KMS-11 (cell line): ENCODE measurements around the gene OR4D10.

Experiments used
- H2AFZ ChIP-seq: fragments of 200-600 bp; sonication (generic); 2 replicates; pipeline ENCODE4 v1.6.1; 2016; ENCODE audit warnings: antibody characterized with exemption, mixed run types, low read depth
- H3K27ac ChIP-seq: fragments of 200-600 bp; sonication (generic); 2 replicates; pipeline ENCODE4 v1.6.1; 2016; ENCODE audit warnings: mild to moderate bottlenecking, mixed run types
- H3K27me3 ChIP-seq: fragments of 200-600 bp; sonication (generic); 2 replicates; pipeline ENCODE4 v1.6.1; 2017; ENCODE audit warnings: mild to moderate bottlenecking, low read depth, mixed run types, moderate library complexity; ENCODE audit not compliant: insufficient read depth
- H3K36me3 ChIP-seq: fragments of 200-600 bp; sonication (generic); 2 replicates; pipeline ENCODE4 v1.6.1; 2017; ENCODE audit warnings: mild to moderate bottlenecking, mixed run types; ENCODE audit not compliant: insufficient read depth
- H3K4me1 ChIP-seq: fragments of 200-600 bp; sonication (generic); 2 replicates; pipeline ENCODE4 v1.6.1; 2016; ENCODE audit warnings: mild to moderate bottlenecking, low read depth, mixed run types; ENCODE audit not compliant: poor library complexity, severe bottlenecking
- H3K4me2 ChIP-seq: fragments of 200-600 bp; sonication (generic); 2 replicates; pipeline ENCODE4 v1.7.0; 2016; ENCODE audit warnings: mild to moderate bottlenecking, mixed run types
- H3K4me3 ChIP-seq: fragments of 200-600 bp; sonication (generic); IDR thresholded peaks from 2 replicates; pipeline ENCODE4 v1.6.1; 2017; ENCODE audit warnings: low read depth, low read length, mixed read lengths; ENCODE audit not compliant: insufficient read depth
- H3K79me2 ChIP-seq: fragments of 200-600 bp; sonication (generic); 2 replicates; pipeline ENCODE4 v1.6.1; 2016; ENCODE audit warnings: low read depth, mixed run types; ENCODE audit not compliant: insufficient read depth
- H3K9ac ChIP-seq: fragments of 200-600 bp; sonication (generic); 2 replicates; pipeline ENCODE4 v1.6.1; 2016; ENCODE audit warnings: mild to moderate bottlenecking, mixed run types
- H4K20me1 ChIP-seq: fragments of 200-600 bp; sonication (generic); 2 replicates; pipeline ENCODE4 v1.6.1; 2016; ENCODE audit warnings: mild to moderate bottlenecking, mixed run types; ENCODE audit not compliant: insufficient read depth
- TF ChIP-seq, protein P1 (sequence below): fragments of 200-600 bp; sonication (generic); conservative IDR thresholded peaks from 2 replicates; pipeline ENCODE4 v1.6.1; 2017; ENCODE audit warnings: low read depth, mild to moderate bottlenecking, antibody characterized with exemption, low read length, moderate library complexity, mixed read lengths

OR4D10 gene

DNA sequence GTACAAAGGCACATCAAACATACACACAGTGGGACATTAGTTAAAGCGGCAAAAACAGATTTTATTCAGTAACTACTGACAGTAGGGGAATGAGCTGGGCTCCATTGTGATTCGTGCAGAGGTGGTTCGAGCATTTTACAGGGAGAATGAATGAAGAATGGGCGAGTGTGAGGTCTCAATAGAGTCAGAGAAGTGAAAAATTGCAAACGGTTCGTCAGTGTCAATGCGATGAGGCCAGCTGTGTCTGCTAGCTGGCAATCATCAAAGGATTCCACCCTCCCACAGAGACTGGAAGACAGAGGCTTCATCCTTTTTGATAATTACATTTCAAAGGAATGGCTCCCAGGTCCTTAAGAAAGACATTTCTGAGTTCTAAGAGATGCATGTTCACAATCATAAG lies 55.6 kb downstream of the OR4D10 start:
- no peaks in the 10 kb centered on the region for H3K4me1 ChIP-seq
- H3K4me2 ChIP-seq: no peak overlapping the region
- no peak overlapping the region for H3K27ac ChIP-seq
- no peaks in the 10 kb centered on the region for H3K79me2 ChIP-seq
- no peaks in the 10 kb centered on the region for H3K27me3 ChIP-seq
- no peaks in the 10 kb centered on the region for H3K36me3 ChIP-seq
- H2AFZ ChIP-seq: no peak overlapping the region
- H4K20me1 ChIP-seq: no peaks in the 10 kb centered on the region
- no peak overlapping the region for H3K4me3 ChIP-seq
- TF ChIP-seq, protein P1, sequence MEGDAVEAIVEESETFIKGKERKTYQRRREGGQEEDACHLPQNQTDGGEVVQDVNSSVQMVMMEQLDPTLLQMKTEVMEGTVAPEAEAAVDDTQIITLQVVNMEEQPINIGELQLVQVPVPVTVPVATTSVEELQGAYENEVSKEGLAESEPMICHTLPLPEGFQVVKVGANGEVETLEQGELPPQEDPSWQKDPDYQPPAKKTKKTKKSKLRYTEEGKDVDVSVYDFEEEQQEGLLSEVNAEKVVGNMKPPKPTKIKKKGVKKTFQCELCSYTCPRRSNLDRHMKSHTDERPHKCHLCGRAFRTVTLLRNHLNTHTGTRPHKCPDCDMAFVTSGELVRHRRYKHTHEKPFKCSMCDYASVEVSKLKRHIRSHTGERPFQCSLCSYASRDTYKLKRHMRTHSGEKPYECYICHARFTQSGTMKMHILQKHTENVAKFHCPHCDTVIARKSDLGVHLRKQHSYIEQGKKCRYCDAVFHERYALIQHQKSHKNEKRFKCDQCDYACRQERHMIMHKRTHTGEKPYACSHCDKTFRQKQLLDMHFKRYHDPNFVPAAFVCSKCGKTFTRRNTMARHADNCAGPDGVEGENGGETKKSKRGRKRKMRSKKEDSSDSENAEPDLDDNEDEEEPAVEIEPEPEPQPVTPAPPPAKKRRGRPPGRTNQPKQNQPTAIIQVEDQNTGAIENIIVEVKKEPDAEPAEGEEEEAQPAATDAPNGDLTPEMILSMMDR: no peak
- no peak overlapping the region for H3K9ac ChIP-seq
